ENCODE results near the gene STX17.

Gene STX17

GRCh38 chr9:100011062-100011681 is 104.7 kb downstream of the STX17 start:
- H2AFZ ChIP-seq (ENCODE audit: low read depth, low read length, severe bottlenecking): no peak overlapping the region
- no peaks in the 10 kb centered on the region for H3K9me2 ChIP-seq (replicated peaks; ENCODE audit: insufficient read depth, low read length)
- H3K79me2 ChIP-seq (ENCODE audit: insufficient read depth, low read length): no peaks in the 10 kb centered on the region
- H3K27ac ChIP-seq (ENCODE audit: low read depth, low read length): no peak overlapping the region
- H3K27me3 ChIP-seq (ENCODE audit: low read length): no peaks in the 10 kb centered on the region
- TF ChIP-seq CTCF (IDR thresholded peaks at IDR 0.05; ENCODE audit: insufficient read depth, low read length, poor library complexity, severe bottlenecking) (peak; percentile 76), EZH2phosphoT487 (conservative IDR thresholded peaks at IDR 0.05; ENCODE audit: low read length) (no peak)
- no peak overlapping the region for H3K9ac ChIP-seq (ENCODE audit: low read length)
- no peak overlapping the region for H3K4me2 ChIP-seq (ENCODE audit: low read depth, low read length, poor library complexity, severe bottlenecking)
- H3K36me3 ChIP-seq (ENCODE audit: low read length): peaks cover 11% of the 10 kb centered on the region
- H3K4me3 ChIP-seq (ENCODE audit: insufficient read depth, low read length, poor library complexity, severe bottlenecking): no peak overlapping the region
- H3K9me3 ChIP-seq (ENCODE audit: insufficient read depth, low read length): no peaks in the 10 kb centered on the region
- H4K20me1 ChIP-seq (ENCODE audit: low read depth, low read length): no peaks in the 10 kb centered on the region
- H3F3A ChIP-seq (ENCODE audit: insufficient read depth): peaks cover 20% of the 10 kb centered on the region

DNA sequence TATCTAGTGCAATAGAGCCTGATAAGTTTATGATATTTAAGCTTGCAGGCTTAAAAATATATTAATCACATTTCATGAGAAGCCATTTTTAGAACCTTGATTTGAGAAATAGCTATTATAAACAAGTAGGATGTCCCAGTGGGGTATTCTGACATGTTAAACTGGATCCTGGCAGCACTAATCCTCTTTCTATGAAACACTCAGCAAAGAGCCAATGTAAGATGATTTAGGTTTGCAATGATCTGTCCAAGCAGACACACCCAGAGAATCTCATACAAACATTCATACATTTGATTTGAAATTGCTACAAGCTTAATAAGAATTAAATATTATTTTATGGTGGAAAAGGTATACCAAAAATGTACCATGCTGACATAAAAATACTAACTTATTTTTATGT is 105.8 kb downstream of the STX17 start:
- H3K9ac ChIP-seq (ENCODE audit: low read length): no peak overlapping the region

GRCh38 chr9:100013573-100013972 is 107.1 kb downstream of the STX17 start:
- no peaks in the 10 kb centered on the region for H3K79me2 ChIP-seq (ENCODE audit: insufficient read depth, low read length)
- H2AFZ ChIP-seq (ENCODE audit: low read depth, low read length, severe bottlenecking): no peak overlapping the region
- no peaks in the 10 kb centered on the region for H3K9me3 ChIP-seq (ENCODE audit: insufficient read depth, low read length)
- TF ChIP-seq CTCF (IDR thresholded peaks at IDR 0.05; ENCODE audit: insufficient read depth, low read length, poor library complexity, severe bottlenecking) (no peak), EZH2phosphoT487 (conservative IDR thresholded peaks at IDR 0.05; ENCODE audit: low read length) (no peak)
- no peak overlapping the region for H3K27ac ChIP-seq (ENCODE audit: low read depth, low read length)
- H3K9ac ChIP-seq (ENCODE audit: low read length): no peak overlapping the region
- peaks cover 17% of the 10 kb centered on the region; the same call in 1 of the 2 replicates for H3K36me3 ChIP-seq (ENCODE audit: low read length)
- H3F3A ChIP-seq (ENCODE audit: insufficient read depth): peaks cover 27% of the 10 kb centered on the region
- no peaks in the 10 kb centered on the region for H4K20me1 ChIP-seq (ENCODE audit: low read depth, low read length)
- H3K4me2 ChIP-seq (ENCODE audit: low read depth, low read length, poor library complexity, severe bottlenecking): no peak overlapping the region
- H3K9me2 ChIP-seq (replicated peaks; ENCODE audit: insufficient read depth, low read length): no peaks in the 10 kb centered on the region
- H3K4me3 ChIP-seq (ENCODE audit: insufficient read depth, low read length, poor library complexity, severe bottlenecking): no peak overlapping the region
- H3K27me3 ChIP-seq (ENCODE audit: low read length): no peaks in the 10 kb centered on the region

More for the DNA sequence above, 105.8 kb downstream of the STX17 start:
- no peaks in the 10 kb centered on the region for H3K79me2 ChIP-seq (ENCODE audit: insufficient read depth, low read length)
- TF ChIP-seq EZH2phosphoT487 (conservative IDR thresholded peaks at IDR 0.05; ENCODE audit: low read length) (no peak), CTCF (IDR thresholded peaks at IDR 0.05; ENCODE audit: insufficient read depth, low read length, poor library complexity, severe bottlenecking) (no peak)
- H3K9me3 ChIP-seq (ENCODE audit: insufficient read depth, low read length): no peaks in the 10 kb centered on the region
- H3F3A ChIP-seq (ENCODE audit: insufficient read depth): peaks cover 27% of the 10 kb centered on the region
- H2AFZ ChIP-seq (ENCODE audit: low read depth, low read length, severe bottlenecking): no peak overlapping the region
- no peak overlapping the region for H3K4me2 ChIP-seq (ENCODE audit: low read depth, low read length, poor library complexity, severe bottlenecking)
- H4K20me1 ChIP-seq (ENCODE audit: low read depth, low read length): no peaks in the 10 kb centered on the region
- H3K4me3 ChIP-seq (ENCODE audit: insufficient read depth, low read length, poor library complexity, severe bottlenecking): no peak overlapping the region
- no peaks in the 10 kb centered on the region for H3K27me3 ChIP-seq (ENCODE audit: low read length)
- peaks cover 4% of the 10 kb centered on the region; the same call in 1 of the 2 replicates for H3K36me3 ChIP-seq (ENCODE audit: low read length)
- H3K27ac ChIP-seq (ENCODE audit: low read depth, low read length): no peak overlapping the region
- H3K9me2 ChIP-seq (replicated peaks; ENCODE audit: insufficient read depth, low read length): no peaks in the 10 kb centered on the region
